ENCODE results near the gene DCTN5. TPM values are rescaled to one million over a fixed set of nuclear protein-coding genes. Genes with fewer than 3 reads are reported as not detected.

DCTN5 gene
- total and polyA plus RNA-seq, 2 of the 13 experiments (the other 11 are each of a cell fraction or from before 2014, with no cell fraction given) = 105 to 207 TPM

DNA sequence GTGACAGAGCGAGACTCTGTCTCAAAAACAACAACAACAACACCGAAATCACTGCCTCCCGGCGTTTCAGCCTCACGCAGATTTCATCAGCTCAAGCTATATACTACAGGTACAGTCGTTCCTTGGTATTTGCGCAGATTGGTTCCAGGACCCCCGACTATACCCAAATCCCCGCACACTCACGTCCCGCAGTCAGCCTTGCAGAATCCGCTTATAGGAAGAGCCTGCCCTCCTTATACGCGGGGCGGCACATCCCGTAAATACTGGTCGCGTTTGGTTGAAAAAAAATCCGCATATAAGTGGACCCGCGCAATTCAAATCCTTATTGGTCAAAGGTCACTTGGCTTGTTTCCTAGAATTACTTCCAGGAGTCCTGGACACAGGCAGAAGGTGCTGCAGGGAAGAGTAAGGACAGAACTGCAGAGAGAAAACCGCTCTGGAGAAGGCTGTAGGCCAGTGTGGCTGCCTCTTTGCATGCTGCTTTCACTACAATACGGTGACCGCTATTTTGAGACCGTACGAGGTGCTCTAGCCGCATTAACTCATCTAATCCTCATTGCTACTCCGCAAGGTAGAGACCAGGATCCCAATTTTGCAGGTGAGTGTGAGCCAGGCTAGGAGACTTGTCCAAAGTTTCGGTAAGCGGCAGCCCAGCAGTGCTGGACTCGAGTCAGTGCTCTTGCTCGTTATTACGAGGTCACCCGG, 45.9 kb upstream of the DCTN5 start (continued):
- TF ChIP-seq SMAD3 (CRISPR knock-in tag; IDR thresholded peaks at IDR 0.05) (no peak), RFX1 (IDR thresholded peaks at IDR 0.05) (no peak), ZNF337 (CRISPR knock-in tag; IDR thresholded peaks at IDR 0.05; ENCODE audit: borderline replicate concordance, low read depth) (no peak), ZBTB2 (CRISPR knock-in tag; IDR thresholded peaks at IDR 0.05; ENCODE audit: low read depth) (no peak), SATB2 (CRISPR knock-in tag; IDR thresholded peaks at IDR 0.05) (no peak), ZNF335 (CRISPR knock-in tag; IDR thresholded peaks at IDR 0.05) (no peak), ZNF296 (CRISPR knock-in tag; conservative IDR thresholded peaks at IDR 0.05) (no peak), AGO2 (optimal IDR thresholded peaks at IDR 0.05; ENCODE audit: low read depth, low read length) (no peak), TAF1 (CRISPR knock-in tag; IDR thresholded peaks at IDR 0.05) (no peak), TSC22D2 (CRISPR knock-in tag; IDR thresholded peaks at IDR 0.05; ENCODE audit: borderline replicate concordance) (no peak; the same call in 1 of the 2 replicates), ZBTB1 (CRISPR knock-in tag; IDR thresholded peaks at IDR 0.05; ENCODE audit: borderline replicate concordance) (no peak; the same call in 1 of the 2 replicates), FOSL1 (CRISPR knock-in tag; IDR thresholded peaks at IDR 0.05; ENCODE audit: borderline replicate concordance) (no peak), NR1H2 (CRISPR knock-in tag; IDR thresholded peaks at IDR 0.05; ENCODE audit: borderline replicate concordance, low read depth) (no peak; the same call in 1 of the 2 replicates), KDM6A (CRISPR knock-in tag; IDR thresholded peaks at IDR 0.05; ENCODE audit: low read depth) (no peak), MED1 (CRISPR knock-in tag; IDR thresholded peaks at IDR 0.05) (no peak)
- TF ChIP-seq, protein P1, sequence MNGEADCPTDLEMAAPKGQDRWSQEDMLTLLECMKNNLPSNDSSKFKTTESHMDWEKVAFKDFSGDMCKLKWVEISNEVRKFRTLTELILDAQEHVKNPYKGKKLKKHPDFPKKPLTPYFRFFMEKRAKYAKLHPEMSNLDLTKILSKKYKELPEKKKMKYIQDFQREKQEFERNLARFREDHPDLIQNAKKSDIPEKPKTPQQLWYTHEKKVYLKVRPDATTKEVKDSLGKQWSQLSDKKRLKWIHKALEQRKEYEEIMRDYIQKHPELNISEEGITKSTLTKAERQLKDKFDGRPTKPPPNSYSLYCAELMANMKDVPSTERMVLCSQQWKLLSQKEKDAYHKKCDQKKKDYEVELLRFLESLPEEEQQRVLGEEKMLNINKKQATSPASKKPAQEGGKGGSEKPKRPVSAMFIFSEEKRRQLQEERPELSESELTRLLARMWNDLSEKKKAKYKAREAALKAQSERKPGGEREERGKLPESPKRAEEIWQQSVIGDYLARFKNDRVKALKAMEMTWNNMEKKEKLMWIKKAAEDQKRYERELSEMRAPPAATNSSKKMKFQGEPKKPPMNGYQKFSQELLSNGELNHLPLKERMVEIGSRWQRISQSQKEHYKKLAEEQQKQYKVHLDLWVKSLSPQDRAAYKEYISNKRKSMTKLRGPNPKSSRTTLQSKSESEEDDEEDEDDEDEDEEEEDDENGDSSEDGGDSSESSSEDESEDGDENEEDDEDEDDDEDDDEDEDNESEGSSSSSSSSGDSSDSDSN (CRISPR knock-in tag; IDR thresholded peaks at IDR 0.05) = no peak
- TF ChIP-seq, protein P2, sequence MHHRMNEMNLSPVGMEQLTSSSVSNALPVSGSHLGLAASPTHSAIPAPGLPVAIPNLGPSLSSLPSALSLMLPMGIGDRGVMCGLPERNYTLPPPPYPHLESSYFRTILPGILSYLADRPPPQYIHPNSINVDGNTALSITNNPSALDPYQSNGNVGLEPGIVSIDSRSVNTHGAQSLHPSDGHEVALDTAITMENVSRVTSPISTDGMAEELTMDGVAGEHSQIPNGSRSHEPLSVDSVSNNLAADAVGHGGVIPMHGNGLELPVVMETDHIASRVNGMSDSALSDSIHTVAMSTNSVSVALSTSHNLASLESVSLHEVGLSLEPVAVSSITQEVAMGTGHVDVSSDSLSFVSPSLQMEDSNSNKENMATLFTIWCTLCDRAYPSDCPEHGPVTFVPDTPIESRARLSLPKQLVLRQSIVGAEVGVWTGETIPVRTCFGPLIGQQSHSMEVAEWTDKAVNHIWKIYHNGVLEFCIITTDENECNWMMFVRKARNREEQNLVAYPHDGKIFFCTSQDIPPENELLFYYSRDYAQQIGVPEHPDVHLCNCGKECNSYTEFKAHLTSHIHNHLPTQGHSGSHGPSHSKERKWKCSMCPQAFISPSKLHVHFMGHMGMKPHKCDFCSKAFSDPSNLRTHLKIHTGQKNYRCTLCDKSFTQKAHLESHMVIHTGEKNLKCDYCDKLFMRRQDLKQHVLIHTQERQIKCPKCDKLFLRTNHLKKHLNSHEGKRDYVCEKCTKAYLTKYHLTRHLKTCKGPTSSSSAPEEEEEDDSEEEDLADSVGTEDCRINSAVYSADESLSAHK (CRISPR knock-in tag; IDR thresholded peaks at IDR 0.05; ENCODE audit: borderline replicate concordance) = no peak
- TF ChIP-seq, protein P3, sequence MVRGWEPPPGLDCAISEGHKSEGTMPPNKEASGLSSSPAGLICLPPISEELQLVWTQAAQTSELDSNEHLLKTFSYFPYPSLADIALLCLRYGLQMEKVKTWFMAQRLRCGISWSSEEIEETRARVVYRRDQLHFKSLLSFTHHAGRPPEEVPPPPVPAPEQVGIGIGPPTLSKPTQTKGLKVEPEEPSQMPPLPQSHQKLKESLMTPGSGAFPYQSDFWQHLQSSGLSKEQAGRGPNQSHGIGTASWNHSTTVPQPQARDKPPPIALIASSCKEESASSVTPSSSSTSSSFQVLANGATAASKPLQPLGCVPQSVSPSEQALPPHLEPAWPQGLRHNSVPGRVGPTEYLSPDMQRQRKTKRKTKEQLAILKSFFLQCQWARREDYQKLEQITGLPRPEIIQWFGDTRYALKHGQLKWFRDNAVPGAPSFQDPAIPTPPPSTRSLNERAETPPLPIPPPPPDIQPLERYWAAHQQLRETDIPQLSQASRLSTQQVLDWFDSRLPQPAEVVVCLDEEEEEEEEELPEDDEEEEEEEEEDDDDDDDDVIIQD (CRISPR knock-in tag; IDR thresholded peaks at IDR 0.05; ENCODE audit: low read depth) = no peak
- TF ChIP-seq, protein P4, sequence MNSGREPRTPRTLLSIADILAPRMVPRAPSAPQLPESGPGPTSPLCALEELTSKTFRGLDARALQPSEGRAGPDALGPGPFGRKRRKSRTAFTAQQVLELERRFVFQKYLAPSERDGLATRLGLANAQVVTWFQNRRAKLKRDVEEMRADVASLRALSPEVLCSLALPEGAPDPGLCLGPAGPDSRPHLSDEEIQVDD (CRISPR knock-in tag; IDR thresholded peaks at IDR 0.05; ENCODE audit: borderline replicate concordance) = peak; percentile 35; the same call in 1 of the 2 replicates
- TF ChIP-seq, protein P5, sequence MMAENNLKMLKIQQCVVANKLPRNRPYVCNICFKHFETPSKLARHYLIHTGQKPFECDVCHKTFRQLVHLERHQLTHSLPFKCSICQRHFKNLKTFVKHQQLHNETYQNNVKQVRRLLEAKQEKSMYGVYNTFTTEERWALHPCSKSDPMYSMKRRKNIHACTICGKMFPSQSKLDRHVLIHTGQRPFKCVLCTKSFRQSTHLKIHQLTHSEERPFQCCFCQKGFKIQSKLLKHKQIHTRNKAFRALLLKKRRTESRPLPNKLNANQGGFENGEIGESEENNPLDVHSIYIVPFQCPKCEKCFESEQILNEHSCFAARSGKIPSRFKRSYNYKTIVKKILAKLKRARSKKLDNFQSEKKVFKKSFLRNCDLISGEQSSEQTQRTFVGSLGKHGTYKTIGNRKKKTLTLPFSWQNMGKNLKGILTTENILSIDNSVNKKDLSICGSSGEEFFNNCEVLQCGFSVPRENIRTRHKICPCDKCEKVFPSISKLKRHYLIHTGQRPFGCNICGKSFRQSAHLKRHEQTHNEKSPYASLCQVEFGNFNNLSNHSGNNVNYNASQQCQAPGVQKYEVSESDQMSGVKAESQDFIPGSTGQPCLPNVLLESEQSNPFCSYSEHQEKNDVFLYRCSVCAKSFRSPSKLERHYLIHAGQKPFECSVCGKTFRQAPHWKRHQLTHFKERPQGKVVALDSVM (CRISPR knock-in tag; IDR thresholded peaks at IDR 0.05) = no peak
